Activated T-cell treated with anti-CD3 and anti-CD28 coated beads, Interleukin-2, amount 50 U/mL, for 72 hours (primary cell): ENCODE data around the gene SHISAL1. TPM values are rescaled to one million over a fixed set of nuclear protein-coding genes. Genes with fewer than 3 reads are reported as not detected.

Source experiments
- ATAC-seq, 2 donors: fragments of 150-1000 bp; cut with Tn5 transposase; replicated peaks in 1 of 2; 2 replicates each; pipeline ENCODE4 v1.10.0; 2021; ENCODE audit warnings: moderate library complexity in 2 of 2, mild to moderate bottlenecking in 1 of 2
- DNase-seq, 2 donors: peaks; one replicate each; pipeline ENCODE4 v3.0.0; 2021 to 2022; ENCODE audit warnings: mixed read lengths in 1 of 2
- H3K27ac Mint-ChIP-seq: one replicate; pipeline ENCODE4 v1.8.0; 2022; ENCODE audit warnings: mild to moderate bottlenecking, moderate library complexity, mixed read lengths
- H3K27me3 Mint-ChIP-seq: one replicate; pipeline ENCODE4 v1.8.0; 2022; ENCODE audit warnings: low read depth, mixed read lengths
- H3K36me3 Mint-ChIP-seq, 2 donors: one replicate each; pipeline ENCODE4 v1.8.0; 2022; ENCODE audit warnings: mixed read lengths in 2 of 2, mild to moderate bottlenecking in 1 of 2; ENCODE audit not compliant: insufficient read depth in 2 of 2
- H3K4me1 Mint-ChIP-seq: one replicate; pipeline ENCODE4 v1.8.0; 2022; ENCODE audit warnings: low read depth, mixed read lengths
- H3K4me3 Mint-ChIP-seq, 2 donors: one replicate each; pipeline ENCODE4 v1.8.0; 2022; ENCODE audit warnings: mild to moderate bottlenecking in 2 of 2, mixed read lengths in 2 of 2, moderate library complexity in 2 of 2
- H3K9me3 Mint-ChIP-seq, 2 donors: one replicate each; pipeline ENCODE4 v1.8.0; 2022; ENCODE audit warnings: mixed read lengths in 2 of 2
- total RNA-seq, 2 donors: library from RNA; stranded (reverse); gene quantifications; one replicate each; pipeline ENCODE4 v1.2.3, GENCODE V29; 2022

SHISAL1 gene
- total RNA-seq, 2 donors from 2014 or later, result not detected

GRCh38 chr22:44200855-44201550 is 111.7 kb downstream of the SHISAL1 start:
- Mint-ChIP-seq H3K27me3 (no peaks in the 10 kb centered on the region), H3K36me3 (peaks cover 4 to 7% of the 10 kb centered on the region in 2 donors), H3K27ac (no peak overlapping the region), H3K9me3 (no peaks in the 10 kb centered on the region), H3K4me3 (no peak overlapping the region), H3K4me1 (no peaks in the 10 kb centered on the region)
- ATAC-seq (no peak), DNase-seq (no peak)

- ATAC-seq, result no peak
- no peak overlapping the region for H3K27ac Mint-ChIP-seq
- DNase-seq, result no peak
- no peak overlapping the region for H3K4me3 Mint-ChIP-seq
- peaks cover 4 to 7% of the 10 kb centered on the region in 2 donors for H3K36me3 Mint-ChIP-seq
- H3K27me3 Mint-ChIP-seq, result no peaks in the 10 kb centered on the region
- no peaks in the 10 kb centered on the region for H3K9me3 Mint-ChIP-seq
- no peaks in the 10 kb centered on the region for H3K4me1 Mint-ChIP-seq
These were observed 112.3 kb downstream of the SHISAL1 start for GRCh38 chr22:44200451-44200850.

- Mint-ChIP-seq H3K27me3 (no peaks in the 10 kb centered on the region), H3K4me3 (no peak overlapping the region), H3K27ac (no peak overlapping the region), H3K4me1 (peaks cover 2% of the 10 kb centered on the region), H3K9me3 (no peaks in the 10 kb centered on the region), H3K36me3 (peaks cover 4 to 9% of the 10 kb centered on the region in 2 donors)
- ATAC-seq (no peak), DNase-seq (no peak)
These were observed 112.9 kb downstream of the SHISAL1 start for GRCh38 chr22:44199866-44200265.

GRCh38 chr22:44199164-44199563 is 113.6 kb downstream of the SHISAL1 start:
- H3K27me3 Mint-ChIP-seq, result no peaks in the 10 kb centered on the region
- H3K4me1 Mint-ChIP-seq, result peaks cover 9% of the 10 kb centered on the region
- peaks cover 10 to 16% of the 10 kb centered on the region in 2 donors for H3K36me3 Mint-ChIP-seq
- no peaks in the 10 kb centered on the region for H3K9me3 Mint-ChIP-seq
- no peak overlapping the region for H3K4me3 Mint-ChIP-seq
- no peak for DNase-seq
- ATAC-seq, result no peak
- no peak overlapping the region for H3K27ac Mint-ChIP-seq

GRCh38 chr22:44197271-44197670 is 115.5 kb downstream of the SHISAL1 start:
- H3K9me3 Mint-ChIP-seq, result no peaks in the 10 kb centered on the region
- ATAC-seq (no peak), DNase-seq (no peak)
- H3K27me3 Mint-ChIP-seq, result no peaks in the 10 kb centered on the region
- H3K36me3 Mint-ChIP-seq, result peaks cover 13 to 23% of the 10 kb centered on the region in 2 donors
- H3K27ac Mint-ChIP-seq, result no peak overlapping the region
- no peak overlapping the region for H3K4me3 Mint-ChIP-seq
- peaks cover 28% of the 10 kb centered on the region for H3K4me1 Mint-ChIP-seq

GRCh38 chr22:44196731-44197131 is 116.0 kb downstream of the SHISAL1 start:
- Mint-ChIP-seq H3K9me3 (no peaks in the 10 kb centered on the region), H3K4me3 (no peak overlapping the region), H3K27ac (no peak overlapping the region), H3K27me3 (no peaks in the 10 kb centered on the region), H3K36me3 (peaks cover 13 to 23% of the 10 kb centered on the region in 2 donors), H3K4me1 (peaks cover 33% of the 10 kb centered on the region)
- no peak for ATAC-seq
- no peak for DNase-seq

GRCh38 chr22:44196241-44196640 is 116.5 kb downstream of the SHISAL1 start:
- peaks cover 13 to 25% of the 10 kb centered on the region in 2 donors for H3K36me3 Mint-ChIP-seq
- ATAC-seq (no peak), DNase-seq (no peak)
- no peak overlapping the region for H3K27ac Mint-ChIP-seq
- peaks cover 38% of the 10 kb centered on the region for H3K4me1 Mint-ChIP-seq
- no peaks in the 10 kb centered on the region for H3K27me3 Mint-ChIP-seq
- no peak overlapping the region for H3K4me3 Mint-ChIP-seq
- no peaks in the 10 kb centered on the region for H3K9me3 Mint-ChIP-seq

GRCh38 chr22:44195189-44195871 is 117.4 kb downstream of the SHISAL1 start:
- H3K27ac Mint-ChIP-seq, result no peak overlapping the region
- no peaks in the 10 kb centered on the region for H3K27me3 Mint-ChIP-seq
- H3K4me3 Mint-ChIP-seq, result no peak overlapping the region
- H3K4me1 Mint-ChIP-seq, result peaks cover 47% of the 10 kb centered on the region
- no peaks in the 10 kb centered on the region for H3K9me3 Mint-ChIP-seq
- DNase-seq (no peak), ATAC-seq (no peak)
- peaks cover 13 to 23% of the 10 kb centered on the region in 2 donors for H3K36me3 Mint-ChIP-seq

- no peak for DNase-seq
These were observed 118.2 kb downstream of the SHISAL1 start for GRCh38 chr22:44194569-44194968.

More at GRCh38 chr22:44194569-44194968, 118.2 kb downstream of the SHISAL1 start:
- peaks cover 48% of the 10 kb centered on the region for H3K4me1 Mint-ChIP-seq
- H3K27me3 Mint-ChIP-seq, result no peaks in the 10 kb centered on the region
- H3K27ac Mint-ChIP-seq, result no peak overlapping the region
- no peak overlapping the region for H3K4me3 Mint-ChIP-seq
- H3K9me3 Mint-ChIP-seq, result no peaks in the 10 kb centered on the region
- ATAC-seq, result no peak
- H3K36me3 Mint-ChIP-seq, result peaks cover 13 to 23% of the 10 kb centered on the region in 2 donors

Other genes with a start within 250 kb of the SHISAL1 start
- 10 to 100 TPM; 74.9 to 81.5 TPM for gene PARVG, start 132.0 kb downstream of the SHISAL1 start, total RNA-seq
- gene RTL6, start 185.3 kb upstream of the SHISAL1 start, total RNA-seq, result 10 to 100 TPM; 11.9 to 12.9 TPM